ENCODE measurements around the gene FBXW4. TPM values are rescaled to one million over a fixed set of nuclear protein-coding genes. Genes with fewer than 3 reads are reported as not detected.

Gene FBXW4
- polyA plus RNA-seq, 2 of the 4 experiments (the other 2 are of a cell fraction) = 24.0 to 41.1 TPM

DNA sequence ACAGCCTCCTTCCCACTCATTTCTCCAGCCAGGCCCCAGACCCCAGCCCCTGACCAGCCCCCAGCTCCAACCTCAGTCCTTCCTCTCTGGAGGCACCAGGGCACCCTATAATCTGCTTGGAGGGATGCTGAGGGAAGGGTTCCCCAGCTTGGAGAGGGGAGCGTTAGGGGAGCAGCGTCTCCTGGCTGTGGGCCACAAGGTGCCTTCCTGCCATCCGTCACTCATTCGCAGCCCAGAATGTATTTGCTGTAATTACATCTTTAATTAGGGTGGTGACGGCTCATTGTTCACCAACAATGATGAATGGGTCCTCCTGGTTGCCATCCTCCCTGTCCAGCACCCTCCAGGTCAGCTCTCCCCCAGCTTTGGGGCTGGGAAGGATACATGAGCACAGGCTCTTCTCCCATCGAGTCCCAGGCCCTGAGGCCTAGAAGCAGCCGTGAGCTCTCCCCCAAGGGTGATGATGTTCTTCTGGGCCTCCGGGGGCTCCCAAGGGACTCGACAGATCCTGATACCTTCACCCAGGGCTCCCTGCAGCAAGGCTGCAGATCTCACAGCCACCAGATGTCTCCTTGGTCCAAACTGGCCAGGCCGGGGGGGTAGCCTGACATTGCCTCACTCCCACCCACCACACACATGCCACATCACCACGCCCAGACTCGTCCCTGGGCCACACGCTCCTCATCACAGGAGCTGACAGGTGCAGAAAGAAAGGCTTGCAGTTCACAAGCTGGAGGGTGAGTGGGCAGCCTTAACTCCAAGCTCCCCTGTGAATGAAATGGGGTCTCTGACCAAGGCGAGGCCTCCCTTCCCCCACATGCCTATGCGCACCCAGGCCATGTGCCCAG is 133.7 kb downstream of the FBXW4 start (continued):
- TF ChIP-seq CHD4 (IDR thresholded peaks at IDR 0.05; ENCODE audit: borderline replicate concordance) (no peak), TP53 (CRISPR knock-in tag; IDR thresholded peaks at IDR 0.05) (no peak)

Small RNAs within 50 kb of the gene (small RNA-seq; reads per million reads assigned to genes)
- gene MIR3158-1 (1.6 to 37.6 (median 15.0) reads per million in 6 experiments), gene RNU6-1165P (0 reads per million in 6 experiments)

Other genes starting within 250 kb of the FBXW4 start
- gene POLL, start 106.9 kb downstream of the FBXW4 start, polyA plus RNA-seq (2011; rRNA removed) = 16.7 and 18.1 TPM in 2 replicates
- gene POLL, start 106.9 kb downstream of the FBXW4 start, polyA plus RNA-seq (2017; fragmentation: RNase III; extraction: RNeasy Plus Mini Kit Qiagen cat#74134 plus additional on column Dnase treatment) = 13.0 to 13.3 TPM (median 13.3 TPM) in 3 replicates
- gene DPCD, start 106.8 kb downstream of the FBXW4 start, polyA plus RNA-seq (2011; rRNA removed) = 39.7 and 40.8 TPM in 2 replicates
- gene DPCD, start 106.8 kb downstream of the FBXW4 start, polyA plus RNA-seq (2017; fragmentation: RNase III; extraction: RNeasy Plus Mini Kit Qiagen cat#74134 plus additional on column Dnase treatment) = 37.4 to 39.4 TPM (median 37.7 TPM) in 3 replicates
- gene FGF8, start 80.9 kb upstream of the FBXW4 start, polyA plus RNA-seq (2011; rRNA removed) = 0.12 TPM in 1 of 2 replicates, not detected in the other
- gene FGF8, start 80.9 kb upstream of the FBXW4 start, polyA plus RNA-seq (2017; fragmentation: RNase III; extraction: RNeasy Plus Mini Kit Qiagen cat#74134 plus additional on column Dnase treatment) = not detected in 3 replicates
- 41.5 and 45.0 TPM in 2 replicates for gene NPM3, start 88.3 kb upstream of the FBXW4 start, polyA plus RNA-seq (2011; rRNA removed)
- 96.3 to 101 TPM (median 99.1 TPM) in 3 replicates for gene NPM3, start 88.3 kb upstream of the FBXW4 start, polyA plus RNA-seq (2017; fragmentation: RNase III; extraction: RNeasy Plus Mini Kit Qiagen cat#74134 plus additional on column Dnase treatment)
- 79.1 and 84.5 TPM in 2 replicates for gene OGA, start 123.3 kb upstream of the FBXW4 start, polyA plus RNA-seq (2011; rRNA removed)
- 40.3 to 50.7 TPM (median 46.5 TPM) in 3 replicates for gene OGA, start 123.3 kb upstream of the FBXW4 start, polyA plus RNA-seq (2017; fragmentation: RNase III; extraction: RNeasy Plus Mini Kit Qiagen cat#74134 plus additional on column Dnase treatment)
- 0.88 and 1.3 TPM in 2 replicates for gene KCNIP2, start 148.6 kb upstream of the FBXW4 start, polyA plus RNA-seq (2011; rRNA removed)
- 1.1 to 1.7 TPM (median 1.3 TPM) in 3 replicates for gene KCNIP2, start 148.6 kb upstream of the FBXW4 start, polyA plus RNA-seq (2017; fragmentation: RNase III; extraction: RNeasy Plus Mini Kit Qiagen cat#74134 plus additional on column Dnase treatment)